Endothelial cell of umbilical vein (primary cell): ENCODE results near the gene ST8SIA2. TPM values are rescaled to one million over a fixed set of nuclear protein-coding genes. Genes with fewer than 3 reads are reported as not detected.

Experiments used
- BruUV-seq: library from RNA; stranded (reverse); fragments of 400-500 nt; replicated peaks from 2 replicates; lab custom pipeline; 2021; lab: Mats Ljungman, UMichigan
- CTCF ChIA-PET: fragments of 300-600, 350-600 bp; sonication (Branson Sonifier 250); formaldehyde crosslinking; loops from one replicate; lab custom pipeline; 2021; ENCODE audit warnings: antibody characterized with exemption, inconsistent platforms; lab: Charles Lee
- POLR2A ChIA-PET: fragments of 300-600, 350-600 bp; sonication (Branson Sonifier 250); formaldehyde crosslinking; loops from one replicate; lab custom pipeline; 2021; ENCODE audit warnings: antibody characterized with exemption, inconsistent platforms; lab: Charles Lee
- DNase-seq: peaks from one replicate; pipeline ENCODE4 v3.0.0-alpha.2; 2011; ENCODE audit warnings: low read depth, low spot score
- FAIRE-seq: peaks from 2 replicates; lab custom pipeline; 2011; peaks lifted over from hg19 to GRCh38; lab: Jason Lieb, UNC
- H2AFZ ChIP-seq: 2 replicates; pipeline ENCODE4 v1.6.0; 2012; ENCODE audit warnings: low read depth, low read length, control low read depth, inconsistent platforms
- H3K27ac ChIP-seq: 2 replicates; pipeline ENCODE4 v1.5.1; 2011; ENCODE audit warnings: low read depth, mild to moderate bottlenecking, control low read depth, low read length, moderate library complexity; ENCODE audit not compliant: insufficient read depth
- H3K27me3 ChIP-seq, 2 experiments: 2 replicates each; pipeline versions ENCODE4 v1.6.0 to v1.6.1; 2011; ENCODE audit warnings: low read length in 2 of 2, mixed read lengths in 1 of 2; ENCODE audit not compliant: control insufficient read depth in 2 of 2, insufficient read depth in 2 of 2
- H3K36me3 ChIP-seq, 2 experiments: 2 replicates in 1 of 2; 3 replicates in 1 of 2; pipeline ENCODE4 v1.5.1; 2011; ENCODE audit warnings: low read length in 2 of 2, mild to moderate bottlenecking in 1 of 2, moderate library complexity in 1 of 2; ENCODE audit not compliant: control insufficient read depth in 2 of 2, insufficient read depth in 2 of 2; ENCODE audit errors: extremely low read depth in 1 of 2
- H3K4me1 ChIP-seq: 3 replicates; pipeline ENCODE4 v1.5.1; 2011; ENCODE audit warnings: mild to moderate bottlenecking, low read length; ENCODE audit not compliant: control insufficient read depth, insufficient read depth; ENCODE audit errors: extremely low read depth
- H3K4me2 ChIP-seq: 2 replicates; pipeline ENCODE4 v1.6.1; 2011; ENCODE audit warnings: low read length, control low read depth, mixed read lengths; ENCODE audit not compliant: insufficient read depth
- H3K4me3 ChIP-seq, 3 experiments: fragments of 200-600 bp in 1 of 3; sonication (generic), shearing (Covaris generic) in 1 of 3; replicated peaks in 1 of 3; 2 replicates each; pipeline ENCODE4 v1.5.1; 2011 to 2016; ENCODE audit warnings: control low read depth in 3 of 3, low read length in 3 of 3, mild to moderate bottlenecking in 2 of 3, inconsistent platforms in 1 of 3, low read depth in 1 of 3, moderate library complexity in 1 of 3; ENCODE audit not compliant: insufficient read depth in 1 of 3
- H3K79me2 ChIP-seq: 2 replicates; pipeline ENCODE4 v1.6.0; 2012; ENCODE audit warnings: low read length, inconsistent platforms; ENCODE audit not compliant: control insufficient read depth, insufficient read depth
- H3K9ac ChIP-seq: replicated peaks from 2 replicates; pipeline ENCODE3; 2011; ENCODE audit warnings: low read length, control low read depth; ENCODE audit not compliant: insufficient read depth; ENCODE audit errors: extremely low read depth
- H3K9me1 ChIP-seq: replicated peaks from 3 replicates; pipeline ENCODE4 v1.6.0; 2011; ENCODE audit warnings: mild to moderate bottlenecking, low read length; ENCODE audit not compliant: control insufficient read depth, insufficient read depth; ENCODE audit errors: extremely low read depth
- H3K9me3 ChIP-seq: replicated peaks from 2 replicates; pipeline ENCODE4 v1.5.1; 2012; ENCODE audit warnings: low read length, inconsistent platforms; ENCODE audit not compliant: control insufficient read depth, insufficient read depth
- H4K20me1 ChIP-seq: replicated peaks from 2 replicates; pipeline ENCODE3; 2011; ENCODE audit warnings: mild to moderate bottlenecking, low read length; ENCODE audit not compliant: control insufficient read depth, insufficient read depth; ENCODE audit errors: extremely low read depth
- EZH2 ChIP-seq: IDR thresholded peaks from 2 replicates; pipeline ENCODE4 v1.6.1; 2012; ENCODE audit warnings: borderline replicate concordance, low read depth, mild to moderate bottlenecking, moderate library complexity, low read length, inconsistent platforms; ENCODE audit not compliant: severe bottlenecking
- FOS ChIP-seq: IDR thresholded peaks from 2 replicates; pipeline ENCODE4 v1.6.1; 2011; ENCODE audit warnings: mild to moderate bottlenecking, low read length, moderate library complexity, borderline replicate concordance; ENCODE audit not compliant: insufficient read depth
- JUN ChIP-seq: IDR thresholded peaks from 2 replicates; pipeline ENCODE4 v1.6.1; 2011; ENCODE audit warnings: borderline replicate concordance, low read depth; ENCODE audit not compliant: insufficient read length, insufficient read depth
- MYC ChIP-seq: IDR thresholded peaks from one replicate; pipeline ENCODE4 v1.6.1; 2011; ENCODE audit warnings: mild to moderate bottlenecking, low read depth, low read length
- POLR2A ChIP-seq: IDR thresholded peaks from 2 replicates; pipeline ENCODE4 v1.6.1; 2012; ENCODE audit warnings: low read depth, mild to moderate bottlenecking, control low read depth, low read length
- dilution Hi-C: fragments of 300-500 bp; cut with MboI; formaldehyde crosslinking; loops from one replicate; pipeline ENCODE4 v1.15.0; 2019; ENCODE audit warnings: low sequenced_read_pairs; ENCODE audit not compliant: extremely low pct_ligation_motif_present
- intact Hi-C: fragments of 100-400 bp; cut with micrococcal nuclease; formaldehyde crosslinking; loops from one replicate; pipeline ENCODE4 v1.10.0; 2022
- polyA plus RNA-seq, 4 experiments: library from polyadenylated mRNA; depleted of rRNA in 3 of 4; stranded (reverse) in 3 of 4; unstranded in 1 of 4; fragments of >200 nt; gene quantifications; 2 replicates each; pipeline versions ENCODE4 v1.2.1 to v1.2.3, GENCODE V29; 2011 to 2012; ENCODE audit warnings: missing spikeins in 1 of 4
- total RNA-seq: library from RNA; stranded (reverse); gene quantifications from 2 replicates; pipeline ENCODE4 v1.2.3, GENCODE V29; 2021
- TF ChIP-seq, protein P1 (sequence below), 2 donors: IDR thresholded peaks; 1 replicate in 1 of 2; 2 replicates in 1 of 2; pipeline ENCODE4 v1.5.1; 2011; ENCODE audit warnings: low read length in 2 of 2, mild to moderate bottlenecking in 2 of 2, moderate library complexity in 2 of 2, control low read depth in 1 of 2, inconsistent platforms in 1 of 2, low read depth in 1 of 2; ENCODE audit not compliant: insufficient read depth in 1 of 2; ENCODE audit errors: extremely low read depth in 1 of 2
- TF ChIP-seq, protein P2 (sequence below): IDR thresholded peaks from 2 replicates; pipeline ENCODE4 v1.6.1; 2011; ENCODE audit not compliant: insufficient read depth, insufficient read length

The ST8SIA2 gene
- total and polyA plus RNA-seq, 2 donors (not counting 3 experiments of a cell fraction or from before 2014, with no cell fraction given): 0.35 to 0.46 TPM

DNA sequence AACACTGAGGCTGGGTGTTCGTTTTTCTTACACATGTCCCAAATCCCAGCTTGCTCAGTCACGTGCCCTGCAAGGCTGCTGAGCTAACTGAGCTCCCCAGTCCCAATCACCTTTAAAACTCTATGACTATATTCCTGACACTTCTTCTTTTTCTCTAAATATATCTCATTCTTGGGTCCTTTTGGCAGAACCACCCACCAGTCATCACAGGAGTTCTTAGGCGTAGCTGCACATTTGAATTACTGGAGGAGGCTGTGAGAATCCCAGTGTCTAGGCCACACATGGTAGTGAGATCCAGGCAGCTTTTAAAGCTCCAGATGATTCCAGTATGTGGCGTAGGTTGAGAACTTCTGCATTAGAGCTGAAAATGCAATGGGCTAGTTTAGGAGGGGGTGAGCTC lies 66.3 kb downstream of the ST8SIA2 start:
- dilution Hi-C loops: no loop called here
- TF ChIP-seq POLR2A: no peak
- TF ChIP-seq, protein P1, sequence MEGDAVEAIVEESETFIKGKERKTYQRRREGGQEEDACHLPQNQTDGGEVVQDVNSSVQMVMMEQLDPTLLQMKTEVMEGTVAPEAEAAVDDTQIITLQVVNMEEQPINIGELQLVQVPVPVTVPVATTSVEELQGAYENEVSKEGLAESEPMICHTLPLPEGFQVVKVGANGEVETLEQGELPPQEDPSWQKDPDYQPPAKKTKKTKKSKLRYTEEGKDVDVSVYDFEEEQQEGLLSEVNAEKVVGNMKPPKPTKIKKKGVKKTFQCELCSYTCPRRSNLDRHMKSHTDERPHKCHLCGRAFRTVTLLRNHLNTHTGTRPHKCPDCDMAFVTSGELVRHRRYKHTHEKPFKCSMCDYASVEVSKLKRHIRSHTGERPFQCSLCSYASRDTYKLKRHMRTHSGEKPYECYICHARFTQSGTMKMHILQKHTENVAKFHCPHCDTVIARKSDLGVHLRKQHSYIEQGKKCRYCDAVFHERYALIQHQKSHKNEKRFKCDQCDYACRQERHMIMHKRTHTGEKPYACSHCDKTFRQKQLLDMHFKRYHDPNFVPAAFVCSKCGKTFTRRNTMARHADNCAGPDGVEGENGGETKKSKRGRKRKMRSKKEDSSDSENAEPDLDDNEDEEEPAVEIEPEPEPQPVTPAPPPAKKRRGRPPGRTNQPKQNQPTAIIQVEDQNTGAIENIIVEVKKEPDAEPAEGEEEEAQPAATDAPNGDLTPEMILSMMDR (IDR thresholded peaks at IDR 0.05; ENCODE audit: extremely low read depth in 1 of 2, insufficient read depth in 1 of 2, low read depth in 1 of 2, low read length in 2 of 2): no peak
- intact Hi-C loops: no loop called here
- no peak overlapping the region for H3K4me3 ChIP-seq
- H4K20me1 ChIP-seq: no peaks in the 10 kb centered on the region
- H3K79me2 ChIP-seq: no peaks in the 10 kb centered on the region
- H3K9ac ChIP-seq: no peak overlapping the region
- H3K27ac ChIP-seq: no peak overlapping the region
- no peaks in the 10 kb centered on the region for H3K27me3 ChIP-seq
- H3K9me1 ChIP-seq: no peaks in the 10 kb centered on the region
- POLR2A ChIA-PET: no interaction called here
- no TSS peak for BruUV-seq
- FAIRE-seq: no peak
- DNase-seq: no peak
- CTCF ChIA-PET: no interaction called here
- no peak overlapping the region for H2AFZ ChIP-seq
- no peak overlapping the region for H3K4me2 ChIP-seq
- no peaks in the 10 kb centered on the region for H3K36me3 ChIP-seq
- no peaks in the 10 kb centered on the region for H3K4me1 ChIP-seq
- H3K9me3 ChIP-seq: no peaks in the 10 kb centered on the region

DNA sequence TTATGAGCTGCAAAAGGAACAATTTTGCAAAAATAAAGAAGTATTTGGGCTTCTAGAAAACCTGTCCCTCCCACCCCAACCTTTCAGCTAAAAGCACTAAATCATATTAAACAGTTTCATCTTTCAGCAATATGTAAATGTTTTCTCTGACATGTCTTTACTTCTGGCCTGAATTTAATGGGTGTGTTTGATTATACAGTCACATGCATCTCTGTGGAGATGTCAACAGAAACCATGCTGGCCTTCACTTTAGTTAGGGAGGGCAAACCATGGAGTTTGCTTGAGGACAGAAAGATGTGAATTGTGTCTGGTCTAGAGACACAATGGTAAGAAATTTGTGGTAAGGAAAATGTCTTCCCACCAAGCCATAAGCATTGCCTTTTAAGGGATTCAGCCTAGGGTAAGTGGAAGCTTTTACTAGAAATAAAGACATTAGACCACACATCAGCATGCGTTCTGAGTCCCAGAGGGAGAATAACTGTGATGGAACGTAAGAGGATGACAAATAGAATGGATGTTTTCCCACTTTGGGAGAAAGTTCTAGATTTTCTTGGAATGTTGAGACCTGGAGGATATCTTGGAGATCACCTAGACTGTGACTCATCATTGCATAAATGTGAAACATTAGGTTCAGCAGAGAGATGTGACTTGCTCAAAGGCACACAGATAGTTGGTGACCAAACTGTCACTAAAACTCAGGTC lies 68.9 kb downstream of the ST8SIA2 start:
- Histone ChIP-seq H2AFZ (no peak overlapping the region), H3K4me3 (no peak overlapping the region), H4K20me1 (no peaks in the 10 kb centered on the region), H3K4me2 (no peak overlapping the region), H3K9me3 (no peaks in the 10 kb centered on the region), H3K9ac (no peak overlapping the region), H3K4me1 (no peaks in the 10 kb centered on the region), H3K27me3 (no peaks in the 10 kb centered on the region), H3K79me2 (no peaks in the 10 kb centered on the region), H3K36me3 (no peaks in the 10 kb centered on the region), H3K27ac (no peak overlapping the region), H3K9me1 (no peaks in the 10 kb centered on the region)
- no TSS peak for BruUV-seq
- TF ChIP-seq, protein P1 (IDR thresholded peaks at IDR 0.05; ENCODE audit: extremely low read depth in 1 of 2, insufficient read depth in 1 of 2, low read depth in 1 of 2, low read length in 2 of 2): no peak
- TF ChIP-seq JUN: no peak
- no peak for TF ChIP-seq MYC
- TF ChIP-seq, protein P2, sequence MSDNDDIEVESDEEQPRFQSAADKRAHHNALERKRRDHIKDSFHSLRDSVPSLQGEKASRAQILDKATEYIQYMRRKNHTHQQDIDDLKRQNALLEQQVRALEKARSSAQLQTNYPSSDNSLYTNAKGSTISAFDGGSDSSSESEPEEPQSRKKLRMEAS: no peak
- no peak for TF ChIP-seq FOS
- no peak for TF ChIP-seq POLR2A
- no peak for TF ChIP-seq EZH2
- intact Hi-C loops: no loop called here
- FAIRE-seq: no peak
- ChIA-PET CTCF (no interaction called here), POLR2A (no interaction called here)
- no peak for DNase-seq
- dilution Hi-C loops: no loop called here
